Transverse colon (tissue), 4 donors: ENCODE data around the gene PTPRA. TPM values are rescaled to one million over a fixed set of nuclear protein-coding genes. Genes with fewer than 3 reads are reported as not detected.

ENCODE experiments used
- DNase-seq: peaks from one replicate; pipeline ENCODE4 v3.0.0-alpha.2; 2019
- H3K27ac ChIP-seq, 4 donors: fragments of 200-600 bp; sonication (generic); 2 replicates each; pipeline ENCODE4 v1.5.1; 2016 to 2018; ENCODE audit warnings: inconsistent platforms in 4 of 4
- H3K27me3 ChIP-seq: fragments of 200-600 bp; sonication (generic); 2 replicates; pipeline ENCODE4 v1.5.1; 2017; ENCODE audit warnings: inconsistent platforms
- H3K36me3 ChIP-seq, 4 donors: fragments of 200-600 bp; sonication (generic); 2 replicates each; pipeline ENCODE4 v1.5.1; 2017 to 2019; ENCODE audit warnings: inconsistent platforms in 4 of 4
- H3K4me1 ChIP-seq, 4 donors: fragments of 200-600 bp; sonication (generic); 2 replicates each; pipeline ENCODE4 v1.5.1; 2017 to 2020; ENCODE audit warnings: inconsistent platforms in 4 of 4
- H3K4me3 ChIP-seq, 4 donors: fragments of 200-600 bp; sonication (generic); 1 replicate in 1 of 4; 2 replicates in 3 of 4; pipeline versions ENCODE4 v1.5.1 to v1.6.1; 2017 to 2019; ENCODE audit warnings: inconsistent platforms in 4 of 4
- H3K9me3 ChIP-seq, 2 donors: fragments of 200-600 bp; sonication (generic); 2 replicates each; pipeline ENCODE4 v1.5.1; 2017 to 2019; ENCODE audit warnings: inconsistent platforms in 2 of 2
- EP300 ChIP-seq: sonication (generic); formaldehyde crosslinking; IDR thresholded peaks from one replicate; pipeline ENCODE4 v1.6.1; 2017; ENCODE audit warnings: antibody characterized with exemption, low read depth
- POLR2A ChIP-seq: fragments of 450-650 bp; IDR thresholded peaks from one replicate; pipeline ENCODE4 v1.6.1; 2016; ENCODE audit warnings: antibody characterized with exemption, mild to moderate bottlenecking, moderate library complexity
- POLR2AphosphoS5 ChIP-seq, 3 donors: sonication (generic); formaldehyde crosslinking; IDR thresholded peaks; one replicate each; pipeline ENCODE4 v1.6.1; 2016; ENCODE audit warnings: antibody characterized with exemption in 3 of 3
- WGBS, 2 donors: methylation state at CpG; one replicate each; pipeline ENCODE4 v1.1.5; 2018; ENCODE audit warnings: low coverage in 1 of 2; 5-methylcytosine and 5-hydroxymethylcytosine counted together
- in situ Hi-C, 4 donors: fragments of 200-750 bp; cut with MboI; loops; one replicate each; pipeline versions ENCODE4 v1.15.0 to v1.15.1; 2017; ENCODE audit warnings: low sequenced_read_pairs in 3 of 4, low pct_ligation_motif_present in 1 of 4, low pct_unique_long_range_greater_than_20kb in 1 of 4
- intact Hi-C: fragments of 100-400 bp; cut with DNase I; formaldehyde crosslinking; loops from one replicate; pipeline ENCODE4 v1.15.1; 2023; ENCODE audit warnings: low total_unique reads
- total RNA-seq, 4 donors: library from RNA; depleted of rRNA; stranded (reverse); fragments of >200 nt; gene quantifications; one replicate each; pipeline ENCODE4 v1.1.0, GENCODE V29; 2016
- TF ChIP-seq, protein P1 (sequence below), 5 experiments: fragments of 200-600 bp in 3 of 5; fragments of 450-650 bp in 2 of 5; sonication (generic) in 3 of 5; IDR thresholded peaks; 1 replicate in 2 of 5; 2 replicates in 3 of 5; pipeline ENCODE4 v1.5.1; 2016 to 2017; ENCODE audit warnings: antibody characterized with exemption in 5 of 5, inconsistent platforms in 3 of 5, mild to moderate bottlenecking in 2 of 5, moderate library complexity in 1 of 5

PTPRA gene
- total RNA-seq, 4 donors from 2014 or later = 32.2 to 55.8 (median 45.8) TPM

DNA sequence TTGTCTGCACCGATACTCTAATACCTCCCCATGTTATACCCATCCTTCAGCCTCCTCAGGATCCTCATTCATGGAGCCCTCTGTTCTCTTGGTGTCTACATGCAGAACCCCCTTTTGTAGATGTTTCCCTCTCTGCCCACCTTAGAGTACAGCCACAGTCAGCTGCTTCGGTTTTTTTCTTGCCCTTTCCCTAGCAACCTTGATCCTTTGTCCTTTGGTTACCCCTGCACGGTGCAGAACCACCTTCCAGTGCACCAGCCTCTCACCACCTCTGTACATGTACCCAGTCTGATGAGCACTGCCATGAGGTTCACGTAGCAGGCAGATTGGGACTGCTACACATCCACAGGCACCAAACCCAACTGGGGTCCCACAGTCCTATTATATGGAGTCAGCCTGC is 25.5 kb upstream of the PTPRA start:
- 93 to 96% methylated on average over 3 to 4 of the region's 4 CpGs for WGBS, 2 donors
- Histone ChIP-seq H3K27ac (no peak overlapping the region), H3K27me3 (no peaks in the 10 kb centered on the region), H3K9me3 (no peaks in the 10 kb centered on the region), H3K4me1 (peaks cover 0 to 6% (median 0%) of the 10 kb centered on the region in 4 donors), H3K4me3 (no peak overlapping the region), H3K36me3 (no peaks in the 10 kb centered on the region)
- DNase-seq = no peak
- intact Hi-C loops (no loop called here), in situ Hi-C loops (no loop called here)
- TF ChIP-seq, protein P1, sequence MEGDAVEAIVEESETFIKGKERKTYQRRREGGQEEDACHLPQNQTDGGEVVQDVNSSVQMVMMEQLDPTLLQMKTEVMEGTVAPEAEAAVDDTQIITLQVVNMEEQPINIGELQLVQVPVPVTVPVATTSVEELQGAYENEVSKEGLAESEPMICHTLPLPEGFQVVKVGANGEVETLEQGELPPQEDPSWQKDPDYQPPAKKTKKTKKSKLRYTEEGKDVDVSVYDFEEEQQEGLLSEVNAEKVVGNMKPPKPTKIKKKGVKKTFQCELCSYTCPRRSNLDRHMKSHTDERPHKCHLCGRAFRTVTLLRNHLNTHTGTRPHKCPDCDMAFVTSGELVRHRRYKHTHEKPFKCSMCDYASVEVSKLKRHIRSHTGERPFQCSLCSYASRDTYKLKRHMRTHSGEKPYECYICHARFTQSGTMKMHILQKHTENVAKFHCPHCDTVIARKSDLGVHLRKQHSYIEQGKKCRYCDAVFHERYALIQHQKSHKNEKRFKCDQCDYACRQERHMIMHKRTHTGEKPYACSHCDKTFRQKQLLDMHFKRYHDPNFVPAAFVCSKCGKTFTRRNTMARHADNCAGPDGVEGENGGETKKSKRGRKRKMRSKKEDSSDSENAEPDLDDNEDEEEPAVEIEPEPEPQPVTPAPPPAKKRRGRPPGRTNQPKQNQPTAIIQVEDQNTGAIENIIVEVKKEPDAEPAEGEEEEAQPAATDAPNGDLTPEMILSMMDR (IDR thresholded peaks at IDR 0.05) = no peak
- TF ChIP-seq EP300 = no peak
- TF ChIP-seq POLR2AphosphoS5 (IDR thresholded peaks at IDR 0.05) = no peak
- no peak for TF ChIP-seq POLR2A

DNA sequence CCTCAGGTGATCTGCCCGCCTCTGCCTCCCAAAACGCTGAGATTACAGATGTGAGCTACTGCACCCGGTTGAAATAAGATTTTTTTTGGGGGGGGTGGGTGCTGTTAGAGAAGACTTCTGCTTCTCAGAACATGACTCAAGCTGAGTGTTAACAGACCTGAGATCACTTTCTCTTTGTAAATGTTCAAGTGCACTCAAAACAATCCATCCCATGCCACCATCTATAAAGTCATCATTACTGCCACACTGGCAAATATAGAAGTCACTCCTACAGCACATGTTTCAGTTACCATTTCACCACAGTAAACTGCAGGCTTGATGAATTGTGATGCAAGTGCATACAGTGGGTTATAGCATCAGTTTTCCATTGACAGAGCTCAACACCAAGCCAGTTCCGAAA is 23.8 kb upstream of the PTPRA start:
- in situ Hi-C loops (no loop called here), intact Hi-C loops (no loop called here)
- Histone ChIP-seq H3K27ac (no peak overlapping the region), H3K4me1 (peaks cover 0 to 6% (median 0%) of the 10 kb centered on the region in 4 donors), H3K9me3 (no peaks in the 10 kb centered on the region), H3K4me3 (no peak overlapping the region), H3K27me3 (no peaks in the 10 kb centered on the region), H3K36me3 (no peaks in the 10 kb centered on the region)
- no peak for DNase-seq
- 95 to 100% methylated on average over 1 to 4 of the region's 4 CpGs for WGBS, 2 donors
- TF ChIP-seq EP300 (no peak), POLR2A (no peak), POLR2AphosphoS5 (IDR thresholded peaks at IDR 0.05) (no peak)
- TF ChIP-seq, protein P1 (IDR thresholded peaks at IDR 0.05) = no peak

DNA sequence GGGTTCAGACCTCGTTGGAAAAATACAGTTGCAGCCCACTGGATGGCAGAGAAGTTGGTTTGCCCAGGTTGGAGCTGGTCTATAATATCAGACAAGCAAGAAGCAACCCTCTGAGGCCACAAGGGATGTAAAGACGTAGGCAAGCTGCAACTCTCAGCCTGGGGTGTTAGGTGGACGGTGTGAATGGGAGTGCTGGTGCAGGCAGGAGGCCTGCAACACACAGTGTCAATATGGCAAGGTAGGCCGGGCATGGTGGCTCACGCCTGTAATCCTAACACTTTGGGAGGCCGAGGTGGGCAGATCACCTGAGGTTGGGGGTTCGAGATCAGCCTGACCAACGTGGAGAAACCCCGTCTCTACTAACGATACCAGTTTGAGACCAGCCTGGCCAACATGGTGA is 22.2 kb upstream of the PTPRA start:
- TF ChIP-seq, protein P1 (IDR thresholded peaks at IDR 0.05) = no peak
- TF ChIP-seq POLR2AphosphoS5 (IDR thresholded peaks at IDR 0.05) (no peak), EP300 (no peak), POLR2A (no peak)
- H3K4me3 ChIP-seq = no peak overlapping the region
- in situ Hi-C loops (no loop called here), intact Hi-C loops (no loop called here)
- no peaks in the 10 kb centered on the region for H3K9me3 ChIP-seq
- DNase-seq = no peak
- peaks cover 0 to 6% (median 0%) of the 10 kb centered on the region in 4 donors for H3K4me1 ChIP-seq
- WGBS, 2 donors = 86 to 95% methylated on average over 1 to 10 of the region's 10 CpGs
- H3K27me3 ChIP-seq = no peaks in the 10 kb centered on the region
- H3K36me3 ChIP-seq = no peaks in the 10 kb centered on the region
- H3K27ac ChIP-seq = no peak overlapping the region

DNA sequence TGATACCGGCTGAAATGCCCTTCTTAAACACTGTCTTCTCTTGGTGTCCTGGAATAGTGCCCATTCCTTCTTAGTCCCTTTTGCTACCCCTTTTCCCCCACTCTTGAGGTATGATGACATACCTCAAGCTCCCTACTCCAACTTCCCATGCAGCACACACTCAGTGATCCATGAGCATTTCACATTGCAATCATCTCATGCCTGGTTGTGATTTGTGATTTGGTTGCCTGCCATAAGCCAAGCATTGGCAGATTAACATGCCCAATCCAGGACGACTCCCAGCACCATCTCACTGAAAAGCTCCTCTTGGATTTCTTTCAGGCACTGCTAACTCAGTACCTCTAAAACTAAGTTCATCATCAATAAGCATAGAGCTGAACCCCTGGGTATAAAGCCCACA is 14.7 kb upstream of the PTPRA start:
- no peak for TF ChIP-seq POLR2A
- TF ChIP-seq, protein P1 (IDR thresholded peaks at IDR 0.05) = no peak
- no peak for TF ChIP-seq POLR2AphosphoS5 (IDR thresholded peaks at IDR 0.05)
- no peak for TF ChIP-seq EP300
- H3K4me1 ChIP-seq = no peaks in the 10 kb centered on the region
- intact Hi-C loops (no loop called here), in situ Hi-C loops (no loop called here)
- WGBS, 2 donors = 91 to 100% methylated on average over 1 to 2 of the region's 2 CpGs
- no peak overlapping the region for H3K4me3 ChIP-seq
- H3K9me3 ChIP-seq = no peaks in the 10 kb centered on the region
- no peak overlapping the region for H3K27ac ChIP-seq
- H3K36me3 ChIP-seq = peaks cover 0 to 16% (median 0%) of the 10 kb centered on the region in 4 donors
- DNase-seq = no peak
- no peaks in the 10 kb centered on the region for H3K27me3 ChIP-seq
